Liver (tissue), 3 donors: ENCODE measurements around the gene ENHO.

Source experiments
- ATF3 ChIP-seq: IDR thresholded peaks from 2 replicates; pipeline ENCODE4 v1.6.1; 2016; ENCODE audit warnings: antibody characterized with exemption
- CTCF ChIP-seq: fragments of 150-350 bp; IDR thresholded peaks from 2 replicates; pipeline ENCODE4 v1.5.1; 2017; ENCODE audit warnings: improper control_type of control experiment, low read depth, low read length; ENCODE audit not compliant: missing input control
- FOXA1 ChIP-seq: IDR thresholded peaks from 2 replicates; pipeline ENCODE4 v1.6.1; 2016; ENCODE audit warnings: antibody characterized with exemption
- MAX ChIP-seq: IDR thresholded peaks from 2 replicates; pipeline ENCODE4 v1.6.1; 2016; ENCODE audit warnings: antibody characterized with exemption
- RAD21 ChIP-seq, 2 donors: IDR thresholded peaks; 2 replicates each; pipeline ENCODE4 v1.6.1; 2016; ENCODE audit warnings: antibody characterized with exemption in 2 of 2, mild to moderate bottlenecking in 2 of 2
- YY1 ChIP-seq: IDR thresholded peaks from 2 replicates; pipeline ENCODE4 v1.6.1; 2016; ENCODE audit warnings: antibody characterized with exemption, mild to moderate bottlenecking
- ZBTB33 ChIP-seq: IDR thresholded peaks from 2 replicates; pipeline ENCODE4 v1.6.1; 2016; ENCODE audit warnings: antibody characterized with exemption
- donor health status: healthy.
- donor health status: healthy.

- TF ChIP-seq ATF3 (no peak), CTCF (no peak), MAX (no peak), RAD21 (IDR thresholded peaks at IDR 0.05) (no peak), FOXA1 (no peak), ZBTB33 (no peak), YY1 (no peak)
Observed at GRCh38 chr9:34491596-34491995, 31.2 kb downstream of the ENHO start.
